ENCODE data around the gene EEFSEC. TPM values are rescaled to one million over a fixed set of nuclear protein-coding genes. Genes with fewer than 3 reads are reported as not detected.

EEFSEC gene
- total and polyA plus RNA-seq, 12 donors, result 5.5 to 15.6 (median 10.4) TPM

DNA sequence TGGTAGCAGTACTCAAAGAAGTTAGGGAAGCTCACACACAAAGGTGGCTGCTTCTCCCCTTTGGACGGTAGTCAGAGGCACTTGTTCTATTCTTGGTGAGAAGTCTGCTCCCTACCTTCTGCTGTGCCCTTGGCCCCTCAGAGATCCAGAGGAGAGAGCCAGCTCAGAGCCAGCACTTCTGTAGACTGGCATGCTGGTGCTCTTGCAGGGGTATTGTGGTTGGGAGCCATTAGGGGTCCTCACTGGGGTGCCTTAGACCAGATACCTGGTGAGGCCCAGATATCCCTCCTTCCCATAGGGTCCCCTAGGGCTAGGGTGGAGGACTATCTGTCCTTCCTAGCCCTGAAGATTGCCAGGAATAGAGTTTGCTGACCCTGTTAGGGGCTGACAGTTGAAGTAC lies 140.6 kb downstream of the EEFSEC start:
- no peak for TF ChIP-seq POLR2A (IDR thresholded peaks at IDR 0.05)
- TF ChIP-seq CTCF (IDR thresholded peaks at IDR 0.05), result no peak

GRCh38 chr3:128294999-128295468 lies 141.8 kb downstream of the EEFSEC start:
- DNase-seq, result peak in 2 of 7 donors; percentile 2 to 5
- H3K4me1 ChIP-seq (replicated peaks in 1 of 2), result no peaks in the 10 kb centered on the region
- intact Hi-C loops (cut with DNase I), result no loop called here
- H3K36me3 ChIP-seq (replicated peaks in 1 of 2), result no peaks in the 10 kb centered on the region
- WGBS, 4 donors, result 72 to 87% (median 85%) methylated on average over 3 to 4 of the region's 4 CpGs
- H3K9me3 ChIP-seq (replicated peaks in 1 of 3), result no peaks in the 10 kb centered on the region
- H3K27ac ChIP-seq, result no peak overlapping the region
- TF ChIP-seq CTCF (IDR thresholded peaks at IDR 0.05), result no peak
- TF ChIP-seq POLR2A (IDR thresholded peaks at IDR 0.05), result no peak
- H3K27me3 ChIP-seq, result no peaks in the 10 kb centered on the region
- H3K4me3 ChIP-seq, result no peak overlapping the region

More for the DNA sequence above, 140.6 kb downstream of the EEFSEC start:
- intact Hi-C loops (cut with DNase I), result no loop called here
- no peak overlapping the region for H3K27ac ChIP-seq
- DNase-seq, result peak in 1 of 7 donors; percentile 11
- WGBS, 4 donors, result 55 to 79% (median 68%) methylated on average over 1 of the region's 1 CpG
- no peak overlapping the region for H3K4me3 ChIP-seq
- H3K4me1 ChIP-seq (replicated peaks in 1 of 2), result no peaks in the 10 kb centered on the region
- H3K36me3 ChIP-seq (replicated peaks in 1 of 2), result no peaks in the 10 kb centered on the region
- H3K27me3 ChIP-seq, result no peaks in the 10 kb centered on the region
- H3K9me3 ChIP-seq (replicated peaks in 1 of 3), result no peaks in the 10 kb centered on the region

- H3K27me3 ChIP-seq, result no peaks in the 10 kb centered on the region
- no peak overlapping the region for H3K27ac ChIP-seq
- H3K9me3 ChIP-seq (replicated peaks in 1 of 3), result no peaks in the 10 kb centered on the region
- intact Hi-C loops (cut with DNase I), result no loop called here
- H3K4me3 ChIP-seq, result no peak overlapping the region
- no peaks in the 10 kb centered on the region for H3K36me3 ChIP-seq (replicated peaks in 1 of 2)
- no peaks in the 10 kb centered on the region for H3K4me1 ChIP-seq (replicated peaks in 1 of 2)
- DNase-seq, result peak in 3 of 7 donors; percentile 4 to 11 (median 5)
- TF ChIP-seq CTCF (IDR thresholded peaks at IDR 0.05), result no peak
- no peak for TF ChIP-seq POLR2A (IDR thresholded peaks at IDR 0.05)
- 79 to 88% (median 86%) methylated on average over 10 of the region's 10 CpGs for WGBS, 4 donors
These were observed 143.4 kb downstream of the EEFSEC start for GRCh38 chr3:128296469-128297251.

GRCh38 chr3:128297401-128298138 lies 144.3 kb downstream of the EEFSEC start:
- H3K27ac ChIP-seq, result no peak overlapping the region
- 62 to 85% (median 74%) methylated on average over 2 of the region's 2 CpGs for WGBS, 4 donors

More at GRCh38 chr3:128297401-128298138, 144.3 kb downstream of the EEFSEC start:
- H3K36me3 ChIP-seq (replicated peaks in 1 of 2), result no peaks in the 10 kb centered on the region
- no peak overlapping the region for H3K4me3 ChIP-seq
- TF ChIP-seq POLR2A (IDR thresholded peaks at IDR 0.05) (no peak), CTCF (IDR thresholded peaks at IDR 0.05) (no peak)
- H3K27me3 ChIP-seq, result no peaks in the 10 kb centered on the region
- H3K4me1 ChIP-seq (replicated peaks in 1 of 2), result no peaks in the 10 kb centered on the region
- peak in 5 of 7 donors; percentile 14 to 54 (median 34) for DNase-seq
- no peaks in the 10 kb centered on the region for H3K9me3 ChIP-seq (replicated peaks in 1 of 3)
- intact Hi-C loops (cut with DNase I), result no loop called here

All from adrenal gland (tissue), 12 donors.